Gastrocnemius medialis (tissue), 4 donors: ENCODE results near the gene NXNL2. TPM values are rescaled to one million over a fixed set of nuclear protein-coding genes. Genes with fewer than 3 reads are reported as not detected.

ENCODE experiments used
- ATAC-seq, 2 donors: fragments of 150-250 bp; one replicate each; pipeline ENCODE4 v1.9.1; 2016
- DNase-seq, 2 donors: peaks; one replicate each; pipeline ENCODE4 v3.0.0-alpha.2; 2019
- H3K27ac ChIP-seq, 4 donors: fragments of 200-600 bp; sonication (generic); 1 replicate in 1 of 4; 2 replicates in 3 of 4; pipeline ENCODE4 v1.5.1; 2016 to 2018; ENCODE audit warnings: mild to moderate bottlenecking in 2 of 4, moderate library complexity in 1 of 4
- H3K27me3 ChIP-seq, 3 donors: fragments of 200-600 bp; sonication (generic) in 2 of 3; 1 replicate in 1 of 3; 2 replicates in 2 of 3; pipeline versions ENCODE4 v1.5.1 to v1.6.0; 2016 to 2019; ENCODE audit warnings: mild to moderate bottlenecking in 1 of 3, moderate library complexity in 1 of 3
- H3K36me3 ChIP-seq, 2 donors: fragments of 200-600 bp; sonication (generic) in 1 of 2; one replicate each; pipeline ENCODE4 v1.5.1; 2017 to 2018
- H3K4me1 ChIP-seq, 2 donors: fragments of 200-600 bp; sonication (generic) in 1 of 2; one replicate each; pipeline ENCODE4 v1.5.1; 2016 to 2017; ENCODE audit warnings: mild to moderate bottlenecking in 2 of 2
- H3K4me3 ChIP-seq, 4 donors: fragments of 200-600 bp; sonication (generic) in 3 of 4; 1 replicate in 1 of 4; 2 replicates in 3 of 4; pipeline ENCODE4 v1.5.1; 2016 to 2019; ENCODE audit warnings: mild to moderate bottlenecking in 2 of 4
- H3K9me3 ChIP-seq, 3 donors: fragments of 200-600 bp; sonication (generic) in 2 of 3; 1 replicate in 1 of 3; 2 replicates in 2 of 3; pipeline ENCODE4 v1.5.1; 2016 to 2019
- CTCF ChIP-seq, 5 experiments: fragments of 450-650 bp in 3 of 5; fragments of 200-600 bp in 2 of 5; sonication (generic) in 2 of 5; IDR thresholded peaks in 4 of 5; conservative IDR thresholded peaks in 1 of 5; 1 replicate in 4 of 5; 2 replicates in 1 of 5; pipeline ENCODE4 v1.5.1; 2016 to 2019; ENCODE audit warnings: antibody characterized with exemption in 5 of 5, mild to moderate bottlenecking in 3 of 5, moderate library complexity in 3 of 5
- POLR2A ChIP-seq, 2 donors: fragments of 450-650 bp; IDR thresholded peaks; one replicate each; pipeline ENCODE4 v1.6.1; 2017; ENCODE audit warnings: antibody characterized with exemption in 2 of 2, mild to moderate bottlenecking in 2 of 2, moderate library complexity in 2 of 2
- in situ Hi-C, 4 donors: fragments of 200-750 bp; cut with MboI; loops; one replicate each; pipeline versions ENCODE4 v1.15.0 to v1.8.0; 2017; ENCODE audit warnings: low sequenced_read_pairs in 4 of 4
- intact Hi-C: fragments of 100-400 bp; cut with DNase I; formaldehyde crosslinking; loops from one replicate; pipeline ENCODE4 v1.15.1; 2023; ENCODE audit warnings: low total_unique reads
- total RNA-seq, 4 donors: library from RNA; depleted of rRNA; stranded (reverse); fragments of >200 nt; gene quantifications; one replicate each; pipeline versions ENCODE4 v1.1.0 to v1.2.3, GENCODE V29; 2016

Gene NXNL2
- total RNA-seq, 4 donors from 2014 or later, result not detected

DNA sequence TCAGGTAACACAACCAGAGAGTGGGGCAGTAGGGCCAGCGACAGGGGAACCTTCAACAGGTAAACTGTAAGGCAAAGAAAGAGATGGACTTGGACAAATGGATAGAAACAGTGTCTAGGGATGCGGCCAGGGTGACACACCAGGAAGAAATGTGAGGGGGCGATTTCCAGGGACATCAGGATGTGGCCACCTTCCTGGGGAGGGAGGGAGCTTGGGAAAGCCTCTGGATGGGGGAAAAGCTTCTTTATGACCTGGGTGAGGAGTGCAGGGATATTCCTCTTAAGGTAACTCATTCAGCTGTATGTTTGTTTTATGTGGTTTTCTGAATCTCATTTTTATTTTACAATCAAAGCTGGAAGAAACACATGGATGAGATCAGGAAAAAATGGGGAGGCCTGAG is 11.9 kb upstream of the NXNL2 start:
- intact Hi-C loops, result no loop called here
- DNase-seq (no peak), ATAC-seq (no peak)
- Histone ChIP-seq H3K27ac (no peak overlapping the region), H3K4me1 (no peaks in the 10 kb centered on the region), H3K9me3 (no peaks in the 10 kb centered on the region), H3K36me3 (no peaks in the 10 kb centered on the region), H3K4me3 (no peak overlapping the region), H3K27me3 (no peaks in the 10 kb centered on the region)
- in situ Hi-C loops, result no loop called here
- no peak for TF ChIP-seq POLR2A (IDR thresholded peaks at IDR 0.05)
- TF ChIP-seq CTCF (IDR thresholded peaks at IDR 0.05 in 4 of 5, conservative IDR thresholded peaks at IDR 0.05 in 1 of 5), result no peak

DNA sequence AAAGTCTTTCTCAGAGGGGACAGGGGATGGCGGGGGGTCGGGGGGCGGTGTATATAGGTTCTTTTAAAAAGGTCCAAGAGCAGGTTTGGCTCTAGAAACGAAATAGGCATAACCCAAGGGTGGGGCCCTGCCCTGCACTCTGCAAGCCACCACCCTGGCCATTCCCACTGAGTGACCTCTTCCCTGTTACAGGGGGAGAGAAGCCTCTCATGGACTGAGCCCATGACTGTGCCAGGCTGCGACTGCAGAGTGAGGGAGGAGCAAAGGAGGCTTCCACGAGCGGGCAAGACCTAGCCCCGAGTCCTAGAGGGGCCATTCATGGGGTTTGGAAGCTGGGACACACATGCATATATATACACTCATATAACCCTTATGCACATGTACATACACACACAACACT is 10.1 kb upstream of the NXNL2 start:
- no peaks in the 10 kb centered on the region for H3K9me3 ChIP-seq
- intact Hi-C loops (no loop called here), in situ Hi-C loops (no loop called here)
- H3K27ac ChIP-seq, result no peak overlapping the region
- no peaks in the 10 kb centered on the region for H3K27me3 ChIP-seq
- H3K4me1 ChIP-seq, result no peaks in the 10 kb centered on the region
- TF ChIP-seq POLR2A (IDR thresholded peaks at IDR 0.05), result no peak
- no peaks in the 10 kb centered on the region for H3K36me3 ChIP-seq
- no peak for ATAC-seq
- DNase-seq, result no peak
- H3K4me3 ChIP-seq, result no peak overlapping the region

DNA sequence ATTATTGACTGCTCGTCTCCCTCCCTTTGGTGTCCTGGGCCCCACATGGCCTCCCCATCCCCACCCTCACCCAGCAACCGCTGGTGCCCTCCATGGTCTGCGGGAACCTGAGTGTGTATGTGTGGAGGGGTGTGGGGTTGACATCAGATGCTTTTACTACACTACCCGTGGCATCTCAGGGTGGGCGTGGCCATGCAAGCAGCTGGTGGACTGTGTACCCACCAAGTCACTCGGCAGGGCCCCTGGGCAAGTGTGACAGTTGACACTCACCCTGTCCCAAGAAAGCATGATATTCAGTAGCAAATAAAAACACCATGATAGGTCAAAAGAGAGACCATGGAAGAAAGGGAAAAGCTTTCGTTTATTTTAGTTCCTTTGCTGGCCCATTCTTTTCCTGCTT is 7.4 kb upstream of the NXNL2 start:
- H3K4me1 ChIP-seq, result no peaks in the 10 kb centered on the region
- intact Hi-C loops (no loop called here), in situ Hi-C loops (no loop called here)
- ATAC-seq (no peak), DNase-seq (no peak)
- H3K36me3 ChIP-seq, result no peaks in the 10 kb centered on the region
- no peak for TF ChIP-seq POLR2A (IDR thresholded peaks at IDR 0.05)
- TF ChIP-seq CTCF (IDR thresholded peaks at IDR 0.05 in 4 of 5, conservative IDR thresholded peaks at IDR 0.05 in 1 of 5), result no peak
- no peak overlapping the region for H3K4me3 ChIP-seq
- H3K27me3 ChIP-seq, result peaks cover 0 to 5% (median 0%) of the 10 kb centered on the region in 3 donors
- H3K27ac ChIP-seq, result no peak overlapping the region
- no peaks in the 10 kb centered on the region for H3K9me3 ChIP-seq

DNA sequence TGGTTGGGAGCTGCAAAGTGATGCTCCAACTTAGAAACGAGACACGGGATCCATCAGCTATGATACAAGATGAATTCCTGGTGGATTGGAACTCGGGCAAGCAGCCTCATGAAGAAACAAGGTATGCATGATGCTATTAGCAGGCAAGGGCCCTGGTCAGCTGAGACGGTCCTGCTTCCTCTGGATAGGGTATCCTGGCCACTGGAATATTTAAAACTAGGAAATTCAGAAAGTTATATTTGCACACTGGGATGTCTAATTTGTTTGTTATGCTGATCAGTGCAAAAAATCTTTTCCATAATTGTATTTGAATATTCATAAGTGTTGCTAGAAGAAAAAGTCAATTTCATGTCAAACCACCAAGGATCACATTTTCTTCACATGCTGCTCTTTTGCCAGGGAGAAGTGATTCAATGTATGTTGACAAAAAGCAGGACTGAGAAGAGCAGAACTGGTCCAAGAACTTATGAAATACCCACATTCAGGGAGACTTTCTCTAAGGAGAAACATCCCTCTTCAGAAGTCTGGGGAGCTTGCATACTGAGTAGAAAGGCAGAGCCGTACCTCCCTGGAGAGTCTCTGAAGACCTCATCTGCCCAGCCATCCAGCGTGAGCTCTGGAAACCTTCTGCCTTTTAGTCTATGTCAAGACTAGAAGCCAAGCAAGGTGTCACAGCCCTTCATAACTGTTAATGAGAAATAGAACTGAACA is 6.7 kb upstream of the NXNL2 start:
- no peak for TF ChIP-seq CTCF (IDR thresholded peaks at IDR 0.05 in 4 of 5, conservative IDR thresholded peaks at IDR 0.05 in 1 of 5)
- TF ChIP-seq POLR2A (IDR thresholded peaks at IDR 0.05), result no peak
- no peaks in the 10 kb centered on the region for H3K4me1 ChIP-seq
- in situ Hi-C loops, result no loop called here
- no peaks in the 10 kb centered on the region for H3K36me3 ChIP-seq
- DNase-seq (no peak), ATAC-seq (no peak)
- peaks cover 0 to 11% (median 5%) of the 10 kb centered on the region in 3 donors for H3K27me3 ChIP-seq
- H3K9me3 ChIP-seq, result no peaks in the 10 kb centered on the region
- no peak overlapping the region for H3K4me3 ChIP-seq
- H3K27ac ChIP-seq, result no peak overlapping the region
- intact Hi-C loops, result no loop called here

DNA sequence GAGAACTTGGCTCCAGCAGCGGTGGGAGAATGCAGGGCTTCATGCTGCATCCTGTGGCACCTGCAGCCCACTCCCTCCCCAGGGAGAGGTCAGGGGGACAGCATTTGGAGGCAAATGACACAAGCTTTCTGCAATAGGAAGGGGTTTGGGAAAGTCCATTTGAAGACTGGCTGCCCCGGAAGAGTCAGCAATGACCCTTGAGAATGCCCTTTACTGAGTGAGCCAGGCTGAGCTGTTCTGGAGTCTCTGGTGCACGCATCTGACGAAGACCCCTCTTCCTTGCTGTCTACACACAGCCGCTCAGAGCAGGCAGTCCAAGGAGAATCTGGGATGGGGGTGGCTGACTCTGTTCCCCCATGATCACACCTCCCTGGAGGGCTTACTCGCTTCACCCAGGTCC is 5.5 kb upstream of the NXNL2 start:
- DNase-seq, result no peak
- no peaks in the 10 kb centered on the region for H3K36me3 ChIP-seq
- peaks cover 5 to 21% (median 9%) of the 10 kb centered on the region in 3 donors for H3K27me3 ChIP-seq
- H3K4me1 ChIP-seq, result no peaks in the 10 kb centered on the region
- ATAC-seq, result no peak
- intact Hi-C loops, result no loop called here
- H3K9me3 ChIP-seq, result no peaks in the 10 kb centered on the region
- H3K27ac ChIP-seq, result no peak overlapping the region
- no peak overlapping the region for H3K4me3 ChIP-seq
- in situ Hi-C loops, result no loop called here
- TF ChIP-seq POLR2A (IDR thresholded peaks at IDR 0.05) (no peak), CTCF (IDR thresholded peaks at IDR 0.05 in 4 of 5, conservative IDR thresholded peaks at IDR 0.05 in 1 of 5) (no peak)
